GM12878 (cell line): ENCODE results near the gene ATP10D. TPM values are rescaled to one million over a fixed set of nuclear protein-coding genes. Genes with fewer than 3 reads are reported as not detected.

Experiments
- ATAC-seq: fragments of 200-7000 bp; cut with Tn5 transposase; 3 replicates; pipeline ENCODE4 v1.9.1; 2020; ENCODE audit warnings: mild to moderate bottlenecking, moderate library complexity
- BruUV-seq: library from RNA; stranded (reverse); fragments of 400-500 nt; replicated peaks from 2 replicates; lab custom pipeline; 2021; lab: Mats Ljungman, UMichigan
- CTCF ChIA-PET: fragments of 300-600 bp; sonication (Branson Sonifier 250); formaldehyde crosslinking; extraction: SDS; loops from one replicate; lab custom pipeline; 2021; ENCODE audit warnings: inconsistent platforms; lab: Yijun Ruan, JAX
- POLR2A ChIA-PET: fragments of 350-600 bp; formaldehyde crosslinking; extraction: SDS; loops from one replicate; lab custom pipeline; 2021; ENCODE audit warnings: inconsistent platforms; lab: Charles Lee
- RAD21 ChIA-PET: fragments of 300-600 bp; sonication (Branson Sonifier 250); formaldehyde crosslinking; loops from one replicate; lab custom pipeline; 2023; ENCODE audit warnings: antibody characterized with exemption; ENCODE audit not compliant: unreplicated experiment; lab: Charles Lee
- SMC1A ChIA-PET: fragments of 300-600 bp; sonication (Branson Sonifier 250); formaldehyde crosslinking; loops from one replicate; lab custom pipeline; 2023; ENCODE audit not compliant: unreplicated experiment, uncharacterized antibody; lab: Charles Lee
- DNase-seq: peaks from one replicate; pipeline ENCODE4 v3.0.0-alpha.2; 2011; ENCODE audit warnings: low read depth, low spot score
- FAIRE-seq: peaks from 3 replicates; lab custom pipeline; 2011; peaks lifted over from hg19 to GRCh38; lab: Jason Lieb, UNC
- H2AFZ ChIP-seq: 2 replicates; pipeline ENCODE4 v1.6.0; 2011; ENCODE audit warnings: low read depth, low read length, control low read depth; ENCODE audit not compliant: control insufficient read depth
- H3K27ac ChIP-seq: 2 replicates; pipeline ENCODE4 v1.5.1; 2011; ENCODE audit warnings: control low read depth; ENCODE audit not compliant: control insufficient read depth, insufficient read depth
- H3K27me3 ChIP-seq, 2 experiments: replicated peaks in 1 of 2; 2 replicates each; pipeline versions ENCODE4 v1.6.0 to v1.6.1; 2011; ENCODE audit warnings: low read length in 1 of 2; ENCODE audit not compliant: control insufficient read depth in 2 of 2, insufficient read depth in 2 of 2
- H3K36me3 ChIP-seq, 2 experiments: 2 replicates each; pipeline ENCODE4 v1.5.1; 2011; ENCODE audit warnings: low read length in 1 of 2; ENCODE audit not compliant: control insufficient read depth in 2 of 2, insufficient read depth in 2 of 2
- H3K4me1 ChIP-seq: 2 replicates; pipeline ENCODE4 v1.6.1; 2011; ENCODE audit warnings: mild to moderate bottlenecking, low read length, moderate library complexity, mixed read lengths; ENCODE audit not compliant: control insufficient read depth, insufficient read depth
- H3K4me2 ChIP-seq: 2 replicates; pipeline ENCODE4 v1.6.0; 2011; ENCODE audit warnings: control low read depth; ENCODE audit not compliant: control insufficient read depth, insufficient read depth
- H3K4me3 ChIP-seq: fragments of 200-600 bp; sonication (generic); 2 replicates; pipeline ENCODE4 v1.5.1; 2016
- H3K79me2 ChIP-seq: 2 replicates; pipeline ENCODE4 v1.6.0; 2011; ENCODE audit warnings: low read length; ENCODE audit not compliant: control insufficient read depth, insufficient read depth
- H3K9ac ChIP-seq: 2 replicates; pipeline ENCODE4 v1.8.0; 2011; ENCODE audit warnings: low read length, control low read depth, mixed read lengths; ENCODE audit not compliant: control insufficient read depth, insufficient read depth
- H3K9me3 ChIP-seq: replicated peaks from 3 replicates; pipeline ENCODE4 v1.5.1; 2011; ENCODE audit warnings: mild to moderate bottlenecking, low read length; ENCODE audit not compliant: control insufficient read depth, insufficient read depth
- H4K20me1 ChIP-seq: 2 replicates; pipeline ENCODE4 v1.6.0; 2011; ENCODE audit not compliant: control insufficient read depth, insufficient read depth
- RELB ChIP-seq: fragments of 450-650 bp; IDR thresholded peaks from 2 replicates; pipeline ENCODE4 v1.6.1; 2017; ENCODE audit warnings: low read depth, mild to moderate bottlenecking, moderate library complexity
- SP1 ChIP-seq: IDR thresholded peaks from one replicate; pipeline ENCODE4 v1.6.1; 2011; ENCODE audit warnings: low read depth, low read length
- TCF7 ChIP-seq: IDR thresholded peaks from 2 replicates; pipeline ENCODE4 v1.6.1; 2014; ENCODE audit warnings: antibody characterized with exemption, borderline replicate concordance
- ZNF687 ChIP-seq: fragments of 450-650 bp; IDR thresholded peaks from 2 replicates; pipeline ENCODE4 v1.6.1; 2017; ENCODE audit warnings: mild to moderate bottlenecking, moderate library complexity
- WGBS: methylation state at CpG from one replicate; pipeline ENCODE4 v1.1.6; 2016; ENCODE audit warnings: low lambda C conversion rate; ENCODE audit not compliant: insufficient replicate concordance, insufficient coverage; ENCODE audit errors: missing lambda C conversion rate; 5-methylcytosine and 5-hydroxymethylcytosine counted together
- in situ Hi-C: fragments of 300-500 bp; cut with MboI; formaldehyde crosslinking; loops from 9 replicates; pipeline ENCODE4 v1.14.3; 2018; ENCODE audit warnings: mixed read lengths
- intact Hi-C: fragments of 100-400 bp; cut with micrococcal nuclease; formaldehyde crosslinking; loops from one replicate; pipeline ENCODE4 v1.14.2; 2022; ENCODE audit not compliant: unreplicated experiment
- polyA plus RNA-seq, 11 experiments: library from polyadenylated mRNA; depleted of rRNA in 4 of 11; unstranded in 6 of 11; stranded (reverse) in 5 of 11; fragments of >200 nt; fragmentation: Nextera tagmentation in 4 of 11; fragmentation: Illumina TruSeq in 1 of 11; extraction: Ambion mirVana in 4 of 11; extraction: Trizol in 1 of 11; gene quantifications; 1 replicate in 1 of 11; 2 replicates in 10 of 11; pipeline versions ENCODE4 v1.2.1 to v1.2.3, GENCODE V29; 2011 to 2016; ENCODE audit warnings: inconsistent platforms in 2 of 11, missing spikeins in 2 of 11, low read depth in 1 of 11
- total RNA-seq, 4 experiments: library from RNA; depleted of rRNA in 3 of 4; stranded (reverse); fragments of >200 nt in 3 of 4; fragmentation: Illumina TruSeq in 1 of 4; extraction: Trizol in 1 of 4; gene quantifications; 2 replicates each; pipeline versions ENCODE4 v1.2.1 to v1.2.3, GENCODE V29; 2013 to 2021

The ATP10D gene
- total and polyA plus RNA-seq, 10 of the 15 experiments (the other 5 are each of a cell fraction or from before 2014, with no cell fraction given): 10.2 to 50.3 (median 19.1) TPM

- H3K4me1 ChIP-seq: no peaks in the 10 kb centered on the region
- ChIA-PET CTCF (interaction anchor here (1.0 to 3.8 kb wide), 2 partner anchors 10 kb away, joined by 3 to 27 read pairs; partner anchors contain the start of genes ATP10D and COMMD8), SMC1A (interaction anchor here (0.9 to 6.2 kb wide), 5 partner anchors 9 to 522 kb away, joined by 3 to 62 read pairs (median 4); partner anchors contain the start of genes ATP10D and COMMD8), RAD21 (interaction anchor here (0.8 to 1.4 kb wide), 2 partner anchors 10 to 12 kb away, joined by 3 read pairs; partner anchors contain the start of genes ATP10D and COMMD8), POLR2A (interaction anchor here (1.0 to 1.5 kb wide), 3 partner anchors 10 to 48 kb away, joined by 3 to 4 read pairs (median 3); partner anchors contain the start of gene COMMD8)
- FAIRE-seq: no peak
- no peaks in the 10 kb centered on the region for H3K36me3 ChIP-seq
- no peak for TF ChIP-seq ZNF687
- no peak for TF ChIP-seq SP1
- no peak for TF ChIP-seq RELB
- TF ChIP-seq TCF7: no peak
- H3K79me2 ChIP-seq: no peaks in the 10 kb centered on the region
- no peak overlapping the region for H3K27ac ChIP-seq
- intact Hi-C loops (no loop called here), in situ Hi-C loops (no loop called here)
- H4K20me1 ChIP-seq: no peaks in the 10 kb centered on the region
- no TSS peak for BruUV-seq
- DNase-seq: no peak
- no peak overlapping the region for H3K4me2 ChIP-seq
- H3K9ac ChIP-seq: no peak overlapping the region
- H3K9me3 ChIP-seq: no peaks in the 10 kb centered on the region
- no peaks in the 10 kb centered on the region for H3K27me3 ChIP-seq
- no peak overlapping the region for H3K4me3 ChIP-seq
- no peak overlapping the region for H2AFZ ChIP-seq
- 86% methylated on average over 3 of the region's 3 CpGs for WGBS
- no peak for ATAC-seq
Measured at GRCh38 chr4:47473141-47473750, 11.8 kb upstream of the ATP10D start.
